Measurements from ENCODE around the gene KIAA0040.

GRCh38 chr1:175179837-175180590 lies 12.6 kb downstream of the KIAA0040 start:
- TF ChIP-seq CTCF (IDR thresholded peaks at IDR 0.05 in 2 of 3, conservative IDR thresholded peaks at IDR 0.05 in 1 of 3; ENCODE audit: borderline replicate concordance in 1 of 3, insufficient read depth in 1 of 3, low read depth in 2 of 3, low read length in 2 of 3) (no peak), EZH2phosphoT487 (IDR thresholded peaks at IDR 0.05; ENCODE audit: borderline replicate concordance) (no peak), POLR2A (IDR thresholded peaks at IDR 0.05; ENCODE audit: borderline replicate concordance, extremely low read depth, insufficient read depth, insufficient read length) (no peak), MAX (IDR thresholded peaks at IDR 0.05) (no peak), FOSL1 (IDR thresholded peaks at IDR 0.05; ENCODE audit: low read depth) (no peak), POLR2AphosphoS5 (IDR thresholded peaks at IDR 0.05; ENCODE audit: low read depth, low read length) (no peak), CEBPB (IDR thresholded peaks at IDR 0.05; ENCODE audit: low read depth) (no peak), EZH2 (IDR thresholded peaks at IDR 0.05) (no peak), ZBTB33 (IDR thresholded peaks at IDR 0.05; ENCODE audit: extremely low read depth, insufficient replicate concordance, low read length) (no peak), ZNF274 (IDR thresholded peaks at IDR 0.05; ENCODE audit: low read depth, low read length) (no peak), RAD21 (IDR thresholded peaks at IDR 0.05; ENCODE audit: low read depth) (no peak), ELF1 (IDR thresholded peaks at IDR 0.05; ENCODE audit: borderline replicate concordance, low read depth) (no peak)
- TF ChIP-seq, protein P1, sequence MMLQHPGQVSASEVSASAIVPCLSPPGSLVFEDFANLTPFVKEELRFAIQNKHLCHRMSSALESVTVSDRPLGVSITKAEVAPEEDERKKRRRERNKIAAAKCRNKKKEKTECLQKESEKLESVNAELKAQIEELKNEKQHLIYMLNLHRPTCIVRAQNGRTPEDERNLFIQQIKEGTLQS (IDR thresholded peaks at IDR 0.05): no peak
- TF ChIP-seq, protein P2, sequence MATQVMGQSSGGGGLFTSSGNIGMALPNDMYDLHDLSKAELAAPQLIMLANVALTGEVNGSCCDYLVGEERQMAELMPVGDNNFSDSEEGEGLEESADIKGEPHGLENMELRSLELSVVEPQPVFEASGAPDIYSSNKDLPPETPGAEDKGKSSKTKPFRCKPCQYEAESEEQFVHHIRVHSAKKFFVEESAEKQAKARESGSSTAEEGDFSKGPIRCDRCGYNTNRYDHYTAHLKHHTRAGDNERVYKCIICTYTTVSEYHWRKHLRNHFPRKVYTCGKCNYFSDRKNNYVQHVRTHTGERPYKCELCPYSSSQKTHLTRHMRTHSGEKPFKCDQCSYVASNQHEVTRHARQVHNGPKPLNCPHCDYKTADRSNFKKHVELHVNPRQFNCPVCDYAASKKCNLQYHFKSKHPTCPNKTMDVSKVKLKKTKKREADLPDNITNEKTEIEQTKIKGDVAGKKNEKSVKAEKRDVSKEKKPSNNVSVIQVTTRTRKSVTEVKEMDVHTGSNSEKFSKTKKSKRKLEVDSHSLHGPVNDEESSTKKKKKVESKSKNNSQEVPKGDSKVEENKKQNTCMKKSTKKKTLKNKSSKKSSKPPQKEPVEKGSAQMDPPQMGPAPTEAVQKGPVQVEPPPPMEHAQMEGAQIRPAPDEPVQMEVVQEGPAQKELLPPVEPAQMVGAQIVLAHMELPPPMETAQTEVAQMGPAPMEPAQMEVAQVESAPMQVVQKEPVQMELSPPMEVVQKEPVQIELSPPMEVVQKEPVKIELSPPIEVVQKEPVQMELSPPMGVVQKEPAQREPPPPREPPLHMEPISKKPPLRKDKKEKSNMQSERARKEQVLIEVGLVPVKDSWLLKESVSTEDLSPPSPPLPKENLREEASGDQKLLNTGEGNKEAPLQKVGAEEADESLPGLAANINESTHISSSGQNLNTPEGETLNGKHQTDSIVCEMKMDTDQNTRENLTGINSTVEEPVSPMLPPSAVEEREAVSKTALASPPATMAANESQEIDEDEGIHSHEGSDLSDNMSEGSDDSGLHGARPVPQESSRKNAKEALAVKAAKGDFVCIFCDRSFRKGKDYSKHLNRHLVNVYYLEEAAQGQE (IDR thresholded peaks at IDR 0.05; ENCODE audit: low read depth): no peak

Data from HCT116 (cell line).